Measurements from ENCODE around the gene LIPJ.

- TF ChIP-seq CTCF (IDR thresholded peaks at IDR 0.05) (no peak), POLR2AphosphoS5 (IDR thresholded peaks at IDR 0.05) (no peak), POLR2A (IDR thresholded peaks at IDR 0.05) (no peak), EP300 (IDR thresholded peaks at IDR 0.05) (no peak)
Measured at GRCh38 chr10:88551246-88551645, 35.3 kb upstream of the LIPJ start.

Data from upper lobe of left lung (tissue), 4 donors.